AG04450 (cell line): ENCODE measurements around the gene SLC39A11. TPM values are rescaled to one million over a fixed set of nuclear protein-coding genes. Genes with fewer than 3 reads are reported as not detected.
A peak's percentile ranks its signal among the peaks of the same experiment; 100 is the strongest.

ENCODE experiments used
- CTCF ChIA-PET: fragments of 300-600, 350-600 bp; formaldehyde crosslinking; extraction: SDS; loops from one replicate; lab custom pipeline; 2022; ENCODE audit warnings: antibody characterized with exemption, inconsistent platforms; lab: Charles Lee
- POLR2A ChIA-PET: fragments of 350-600 bp; formaldehyde crosslinking; extraction: SDS; loops from one replicate; lab custom pipeline; 2021; ENCODE audit warnings: antibody characterized with exemption, inconsistent platforms; lab: Yijun Ruan, JAX
- DNase-seq: peaks from one replicate; pipeline ENCODE4 v3.0.0-alpha.2; 2011; ENCODE audit warnings: low read depth, low spot score
- H3K27ac ChIP-seq: one replicate; pipeline ENCODE4 v1.5.1; 2012; ENCODE audit warnings: low read depth, low read length, control low read depth
- H3K27me3 ChIP-seq: one replicate; pipeline ENCODE4 v1.6.0; 2012; ENCODE audit warnings: low read length; ENCODE audit not compliant: control insufficient read depth, insufficient read depth
- H3K4me3 ChIP-seq: 2 replicates; pipeline ENCODE4 v1.5.1; 2011; ENCODE audit warnings: mild to moderate bottlenecking, low read depth, low read length, control low read depth
- H3K9me3 ChIP-seq: 2 replicates; pipeline ENCODE4 v1.5.1; 2012; ENCODE audit warnings: low read length; ENCODE audit not compliant: control insufficient read depth, insufficient read depth
- polyA plus RNA-seq: library from polyadenylated mRNA; depleted of rRNA; stranded (reverse); fragments of >200 nt; gene quantifications from 2 replicates; pipeline ENCODE4 v1.2.3, GENCODE V29; 2011
- TF ChIP-seq, protein P1 (sequence below): IDR thresholded peaks from 2 replicates; pipeline ENCODE4 v1.5.1; 2011; ENCODE audit warnings: low read depth, low read length, control low read depth, inconsistent platforms

SLC39A11 gene
- polyA plus RNA-seq, 1 experiment = 18.0 TPM

GRCh38 chr17:73123606-73124320 lies 31.3 kb upstream of the SLC39A11 start:
- TF ChIP-seq, protein P1, sequence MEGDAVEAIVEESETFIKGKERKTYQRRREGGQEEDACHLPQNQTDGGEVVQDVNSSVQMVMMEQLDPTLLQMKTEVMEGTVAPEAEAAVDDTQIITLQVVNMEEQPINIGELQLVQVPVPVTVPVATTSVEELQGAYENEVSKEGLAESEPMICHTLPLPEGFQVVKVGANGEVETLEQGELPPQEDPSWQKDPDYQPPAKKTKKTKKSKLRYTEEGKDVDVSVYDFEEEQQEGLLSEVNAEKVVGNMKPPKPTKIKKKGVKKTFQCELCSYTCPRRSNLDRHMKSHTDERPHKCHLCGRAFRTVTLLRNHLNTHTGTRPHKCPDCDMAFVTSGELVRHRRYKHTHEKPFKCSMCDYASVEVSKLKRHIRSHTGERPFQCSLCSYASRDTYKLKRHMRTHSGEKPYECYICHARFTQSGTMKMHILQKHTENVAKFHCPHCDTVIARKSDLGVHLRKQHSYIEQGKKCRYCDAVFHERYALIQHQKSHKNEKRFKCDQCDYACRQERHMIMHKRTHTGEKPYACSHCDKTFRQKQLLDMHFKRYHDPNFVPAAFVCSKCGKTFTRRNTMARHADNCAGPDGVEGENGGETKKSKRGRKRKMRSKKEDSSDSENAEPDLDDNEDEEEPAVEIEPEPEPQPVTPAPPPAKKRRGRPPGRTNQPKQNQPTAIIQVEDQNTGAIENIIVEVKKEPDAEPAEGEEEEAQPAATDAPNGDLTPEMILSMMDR = no peak
- ChIA-PET CTCF (interaction anchor here (1.1 kb wide), 1 partner anchor 399 kb away, joined by 3 read pairs; no protein-coding TSS in a partner anchor), POLR2A (no interaction called here)
- Histone ChIP-seq H3K9me3 (no peaks in the 10 kb centered on the region), H3K4me3 (no peak overlapping the region), H3K27me3 (peaks cover 2% of the 10 kb centered on the region), H3K27ac (peak overlapping the region; percentile 2)
- DNase-seq = no peak

DNA sequence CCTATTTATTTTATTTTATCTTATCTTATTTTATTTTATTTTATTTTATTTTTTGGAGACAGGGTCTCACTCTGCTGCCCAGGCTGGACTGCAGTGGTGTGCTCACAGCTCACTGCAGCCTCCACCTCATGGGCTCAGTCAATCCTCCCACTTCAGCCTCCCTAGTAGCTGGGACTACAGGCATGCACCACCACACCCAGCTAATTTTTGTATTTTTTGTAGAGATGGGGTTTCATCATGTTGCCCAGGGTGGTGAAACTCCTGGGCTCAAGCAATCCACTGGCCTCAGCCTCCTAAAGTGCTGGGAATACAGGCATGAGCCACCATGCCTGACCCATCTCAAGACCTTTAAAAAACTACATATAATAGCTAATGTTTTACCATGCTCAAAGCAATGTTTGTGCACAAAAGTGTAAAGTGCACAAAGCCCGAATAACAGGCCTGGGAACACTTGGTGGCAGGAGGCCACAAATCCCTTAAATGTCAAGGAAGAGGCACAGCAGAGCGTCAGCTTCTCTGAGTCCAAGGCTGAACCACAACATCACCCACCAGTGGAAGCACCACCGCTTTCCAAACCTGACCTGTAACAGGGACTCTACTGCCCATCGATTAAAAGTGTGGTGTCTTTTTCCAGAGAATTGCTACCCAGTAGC lies 30.6 kb upstream of the SLC39A11 start:
- DNase-seq = no peak
- no peaks in the 10 kb centered on the region for H3K9me3 ChIP-seq
- ChIA-PET POLR2A (no interaction called here), CTCF (interaction anchor here (0.5 to 1.1 kb wide), 2 partner anchors 395 to 398 kb away, joined by 3 to 6 read pairs; no protein-coding TSS in a partner anchor)
- peaks cover 2% of the 10 kb centered on the region for H3K27me3 ChIP-seq
- H3K27ac ChIP-seq = no peak overlapping the region
- H3K4me3 ChIP-seq = no peak overlapping the region
- TF ChIP-seq, protein P1 = no peak

- no peak overlapping the region for H3K27ac ChIP-seq
- H3K9me3 ChIP-seq = no peaks in the 10 kb centered on the region
- peaks cover 2% of the 10 kb centered on the region for H3K27me3 ChIP-seq
- TF ChIP-seq, protein P1 = no peak
- POLR2A ChIA-PET = no interaction called here
- no peak for DNase-seq
- H3K4me3 ChIP-seq = no peak overlapping the region
- CTCF ChIA-PET = interaction anchor here (1.0 kb wide), 1 partner anchor 396 kb away, joined by 3 read pairs; no protein-coding TSS in a partner anchor
Measured at GRCh38 chr17:73121506-73121905, 29.0 kb upstream of the SLC39A11 start.

- Histone ChIP-seq H3K27ac (no peak overlapping the region), H3K9me3 (no peaks in the 10 kb centered on the region), H3K27me3 (peaks cover 2% of the 10 kb centered on the region), H3K4me3 (no peak overlapping the region)
- ChIA-PET POLR2A (no interaction called here), CTCF (interaction anchor here (1.3 kb wide), 1 partner anchor 37 kb away, joined by 3 read pairs; no protein-coding TSS in a partner anchor)
- TF ChIP-seq, protein P1 = no peak
- no peak for DNase-seq
Measured at GRCh38 chr17:73119631-73120030, 27.1 kb upstream of the SLC39A11 start.

DNA sequence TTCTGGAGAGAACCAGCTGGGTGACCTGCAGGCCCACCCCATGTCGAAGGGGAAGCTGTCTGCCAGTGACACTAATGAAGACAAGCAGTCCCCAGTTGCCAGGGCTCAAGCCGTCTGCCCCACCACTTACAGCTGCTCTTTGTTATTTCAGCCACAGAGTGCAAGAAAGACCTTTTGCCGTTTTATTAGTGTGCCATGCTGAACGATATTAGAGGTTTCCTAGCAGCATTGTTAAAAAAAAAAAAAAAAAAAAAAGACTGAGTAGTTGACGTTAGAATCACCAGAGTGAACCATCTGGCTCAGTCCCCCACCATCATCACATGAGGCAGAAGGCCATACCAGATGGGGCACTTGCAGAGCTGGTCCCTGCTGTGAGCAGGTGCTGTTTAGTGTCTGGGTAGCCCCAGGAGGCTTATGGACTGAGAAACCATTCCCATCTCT lies 26.5 kb upstream of the SLC39A11 start:
- H3K27me3 ChIP-seq = peaks cover 2% of the 10 kb centered on the region
- CTCF ChIA-PET = interaction anchor here (1.3 kb wide), 1 partner anchor 37 kb away, joined by 3 read pairs; no protein-coding TSS in a partner anchor

More for the DNA sequence above, 26.5 kb upstream of the SLC39A11 start:
- DNase-seq = no peak
- Histone ChIP-seq H3K4me3 (no peak overlapping the region), H3K9me3 (no peaks in the 10 kb centered on the region), H3K27ac (no peak overlapping the region)
- TF ChIP-seq, protein P1 = no peak
- POLR2A ChIA-PET = interaction anchor here (0.7 kb wide), 1 partner anchor 20 kb away, joined by 5 read pairs; no protein-coding TSS in a partner anchor
